Ecto neural progenitor cell (in vitro differentiated cells): ENCODE data around the gene PTPRG.
A peak's percentile ranks its signal among the peaks of the same experiment; 100 is the strongest.

Experiments
- DNase-seq: peaks from one replicate; pipeline ENCODE4 v3.0.0-alpha.2; 2018; ENCODE audit warnings: low spot score

The PTPRG gene

DNA sequence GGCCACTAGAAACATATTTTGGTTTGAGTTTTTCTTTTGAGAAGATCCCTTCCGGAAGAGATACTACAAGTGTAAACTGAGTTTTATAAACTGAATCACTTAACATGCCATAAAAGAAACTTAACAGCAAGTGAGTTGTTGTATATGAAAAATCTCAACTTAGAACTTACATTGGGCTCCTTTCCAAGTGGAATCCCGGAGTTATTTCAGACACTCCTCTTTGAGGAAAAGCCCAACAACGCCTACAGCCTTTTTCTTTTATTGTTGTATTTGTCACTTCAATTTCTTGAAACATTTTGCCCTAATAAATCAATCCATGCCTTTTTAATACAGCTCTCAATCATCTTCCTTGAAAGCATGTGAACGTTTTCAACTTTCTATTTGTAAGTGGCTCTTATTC is 674.6 kb downstream of the PTPRG start:
- no peak for DNase-seq

DNA sequence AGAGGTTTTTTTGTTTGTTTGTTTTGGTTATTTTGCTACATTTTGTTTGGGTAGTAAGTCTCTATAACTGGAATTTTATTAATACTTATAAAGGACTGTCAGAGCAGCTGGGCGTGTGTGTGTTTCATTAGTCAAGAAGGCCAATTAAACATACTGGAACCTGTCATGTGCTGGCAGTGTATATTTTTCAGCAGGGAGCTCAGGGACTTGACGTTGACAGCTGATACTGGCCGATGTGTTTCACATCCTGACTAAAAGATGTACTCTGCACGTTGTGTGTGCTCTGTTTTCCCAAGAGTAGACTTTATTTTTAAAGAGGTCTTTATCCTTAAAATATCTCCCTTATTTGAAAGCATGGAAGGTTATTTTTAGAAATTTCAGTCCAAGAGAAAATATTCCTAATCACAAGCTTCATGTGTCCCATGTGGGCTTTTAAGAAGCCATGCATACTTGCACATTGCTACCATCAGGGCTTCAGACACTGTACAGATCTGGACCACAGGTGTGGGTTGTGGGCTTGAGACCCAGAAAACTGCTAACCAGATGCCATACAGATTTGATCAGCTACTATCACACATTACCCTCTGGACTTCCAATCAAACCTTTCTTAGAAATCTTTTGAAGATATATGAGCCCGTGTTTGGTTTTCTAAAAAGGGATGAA is 676.0 kb downstream of the PTPRG start:
- no peak for DNase-seq

DNA sequence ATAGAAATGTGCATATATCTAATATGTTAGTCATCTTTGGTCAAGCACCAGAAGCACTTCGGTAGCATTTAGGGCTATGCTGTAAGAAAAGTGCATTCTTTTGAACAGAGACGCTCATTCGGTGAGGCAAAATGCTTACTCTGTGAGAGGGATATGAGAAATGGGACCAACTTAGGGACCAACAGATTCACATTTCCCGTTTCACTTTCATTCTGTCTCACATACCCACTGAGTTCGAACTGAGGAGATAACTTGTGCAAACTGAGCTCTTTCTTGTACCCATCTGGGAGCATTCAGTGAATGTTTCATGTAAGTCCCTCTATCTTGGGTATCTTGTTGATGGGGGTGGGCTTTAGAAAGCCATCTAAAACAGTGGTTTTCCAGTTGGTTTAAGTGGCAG is 676.6 kb downstream of the PTPRG start:
- no peak for DNase-seq

DNA sequence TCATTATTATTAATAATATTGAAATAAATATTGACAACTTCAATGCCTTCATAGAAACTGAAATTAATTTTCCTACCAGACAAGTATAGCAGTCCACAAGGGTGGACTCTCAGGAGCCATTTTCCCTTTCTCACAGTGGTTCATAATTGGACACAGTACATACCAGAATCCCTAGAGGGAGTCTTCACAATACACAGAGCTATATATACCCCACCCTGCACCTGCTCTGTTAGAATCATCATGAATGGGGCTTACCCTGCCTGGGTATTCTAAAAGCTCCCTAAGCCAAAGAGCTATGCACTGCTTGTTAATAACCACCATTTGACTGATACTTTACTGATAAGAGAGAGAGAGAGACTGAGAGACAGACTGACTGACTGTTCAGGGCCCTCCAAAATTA is 677.1 kb downstream of the PTPRG start:
- no peak for DNase-seq

- no peak for DNase-seq
Measured at GRCh38 chr3:62241279-62241678, 679.9 kb downstream of the PTPRG start.

DNA sequence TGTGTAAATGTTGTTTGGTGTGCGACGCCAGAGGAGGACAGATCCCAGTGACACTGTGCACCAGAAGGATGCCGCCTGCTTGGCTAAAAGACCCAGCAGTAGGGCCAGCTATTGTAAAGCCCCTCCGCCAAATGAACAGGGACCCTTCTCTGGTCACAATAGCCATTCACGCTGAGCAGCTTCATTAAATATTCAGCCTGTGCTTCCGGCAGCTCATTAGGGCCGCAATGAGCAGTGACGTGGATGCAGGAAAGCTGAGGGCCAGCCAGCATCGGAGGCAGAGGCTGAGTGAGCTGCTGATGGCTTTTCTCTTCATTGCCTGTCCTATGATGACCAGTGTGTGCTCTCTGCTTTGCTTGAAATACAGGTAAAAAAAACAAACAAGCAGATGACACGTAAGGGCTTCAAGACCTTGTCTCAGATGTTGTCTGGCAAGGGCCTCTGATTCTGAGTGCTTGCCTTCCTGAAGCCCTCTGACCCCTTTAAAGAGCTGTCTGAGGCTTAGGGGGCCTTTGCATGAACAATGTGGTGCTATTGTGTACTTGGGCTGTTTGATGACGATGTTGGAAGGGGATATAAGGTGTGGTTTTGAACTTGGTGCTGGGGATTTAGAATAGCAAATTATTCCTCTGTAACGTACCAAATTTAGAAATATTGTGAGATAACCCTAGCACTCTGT is 681.6 kb downstream of the PTPRG start:
- DNase-seq: peak; percentile 57

GRCh38 chr3:62246094-62246493 is 684.7 kb downstream of the PTPRG start:
- no peak for DNase-seq

GRCh38 chr3:62246985-62247384 is 685.6 kb downstream of the PTPRG start:
- DNase-seq: no peak

GRCh38 chr3:62248734-62249483 is 687.5 kb downstream of the PTPRG start:
- no peak for DNase-seq

DNA sequence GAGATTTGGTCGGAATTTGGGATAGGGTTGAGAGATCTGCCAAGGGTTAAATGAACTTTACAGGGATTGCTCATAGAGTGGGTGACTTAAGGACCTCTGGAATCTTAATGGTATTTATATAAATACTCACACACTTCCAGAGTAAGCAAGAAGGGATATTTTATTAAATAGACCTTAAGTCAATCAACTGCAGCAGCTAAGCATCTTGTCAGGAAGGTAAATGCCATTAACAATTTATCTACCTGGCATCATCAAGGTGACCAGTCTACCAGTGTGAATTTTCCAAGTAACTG is 688.1 kb downstream of the PTPRG start:
- DNase-seq: no peak

DNA sequence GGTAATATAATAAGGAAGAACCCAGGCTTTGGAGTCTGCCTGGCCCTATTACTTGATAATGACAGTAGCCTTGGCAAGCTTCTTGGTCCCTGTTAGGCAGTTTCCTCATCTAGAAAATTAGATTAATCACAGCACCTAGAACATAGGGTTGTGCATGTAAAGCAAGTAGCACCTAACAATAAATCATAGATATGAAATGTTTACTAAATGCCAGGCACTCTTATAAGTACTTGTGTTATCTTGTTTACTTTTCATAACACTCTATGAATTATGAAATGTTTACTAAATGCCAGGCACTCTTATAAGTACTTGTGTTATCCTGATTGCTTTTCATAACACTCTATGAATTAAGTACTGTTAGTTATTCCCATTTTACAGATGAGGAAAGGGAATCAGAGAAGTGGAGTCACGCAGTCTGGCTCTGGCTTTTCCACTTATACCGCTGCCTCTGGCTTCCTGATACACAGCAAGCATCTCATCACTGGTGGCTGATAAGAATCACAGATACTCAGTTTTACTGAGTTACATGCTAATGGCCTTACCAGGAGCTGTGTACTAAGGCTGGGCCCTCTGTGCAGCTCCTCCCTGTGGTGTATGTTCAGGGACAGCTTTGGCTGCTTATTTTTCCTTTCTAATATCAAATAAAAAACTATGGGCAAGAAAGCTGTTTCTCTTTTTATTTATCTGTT is 688.6 kb downstream of the PTPRG start:
- DNase-seq: no peak

- no peak for DNase-seq
Measured at GRCh38 chr3:62252438-62253157, 691.2 kb downstream of the PTPRG start.

- DNase-seq: no peak
Measured at GRCh38 chr3:62253971-62254370, 692.6 kb downstream of the PTPRG start.

DNA sequence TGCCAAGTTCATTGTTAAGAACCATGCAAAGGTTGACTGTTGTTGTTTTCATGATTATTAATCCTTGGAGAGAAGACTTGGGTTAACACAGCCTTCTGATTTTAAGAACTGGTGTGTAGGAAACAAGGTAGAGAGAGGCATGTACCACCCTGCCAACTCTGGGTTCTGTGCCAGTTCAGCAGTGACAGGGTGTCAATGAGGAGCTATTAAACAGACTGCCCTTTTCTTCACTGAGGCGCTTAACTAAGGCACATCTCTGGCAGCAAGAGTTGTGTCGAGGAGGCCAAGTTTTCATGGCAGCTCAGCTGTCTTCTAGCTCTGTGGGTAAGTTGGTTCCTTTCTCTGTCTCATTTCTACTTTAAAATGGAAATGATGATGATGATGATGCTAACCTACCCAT is 694.4 kb downstream of the PTPRG start:
- DNase-seq: no peak

DNA sequence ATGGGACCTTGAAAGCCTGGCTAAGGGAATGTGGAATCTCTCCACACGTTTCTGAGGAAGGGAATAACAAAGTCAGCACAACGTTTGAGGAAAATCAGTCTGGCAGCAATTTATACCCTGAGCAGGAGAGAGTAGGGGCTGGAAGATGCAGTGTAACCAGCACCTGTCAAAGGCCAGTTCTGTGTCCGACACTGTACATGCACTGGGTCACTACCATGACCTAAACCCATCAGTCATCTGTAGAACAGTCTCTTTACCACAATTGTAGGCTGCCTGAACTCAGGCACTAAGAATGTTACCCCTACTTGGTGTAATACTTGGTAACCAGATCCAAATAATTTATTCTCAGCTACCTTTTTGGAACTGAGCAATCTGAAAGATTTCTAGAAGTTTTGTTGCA is 698.6 kb downstream of the PTPRG start:
- no peak for DNase-seq

GRCh38 chr3:62260655-62261054 is 699.3 kb downstream of the PTPRG start:
- no peak for DNase-seq

DNA sequence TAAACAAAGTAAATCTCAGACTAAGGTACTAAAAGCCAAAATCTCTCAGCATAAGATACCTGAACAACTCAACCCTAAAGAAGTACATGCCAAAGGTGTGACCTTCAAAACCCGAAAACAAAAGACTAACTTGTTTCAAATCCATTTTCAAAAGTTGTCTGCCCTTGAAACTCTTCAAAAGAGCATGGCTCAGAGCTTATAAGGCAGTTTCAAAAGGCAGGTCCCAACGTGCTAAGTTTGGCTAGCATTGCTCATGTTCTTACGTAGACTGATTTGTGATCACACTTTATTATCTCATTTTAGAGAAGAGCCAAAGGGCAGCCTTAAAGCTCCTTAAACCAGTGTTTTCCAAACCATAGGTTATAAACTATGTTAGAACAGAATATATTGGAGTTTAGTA is 699.8 kb downstream of the PTPRG start:
- no peak for DNase-seq

- DNase-seq: no peak
Measured at GRCh38 chr3:62261736-62262135, 700.4 kb downstream of the PTPRG start.

GRCh38 chr3:62265528-62265927 is 704.2 kb downstream of the PTPRG start:
- DNase-seq: no peak

DNA sequence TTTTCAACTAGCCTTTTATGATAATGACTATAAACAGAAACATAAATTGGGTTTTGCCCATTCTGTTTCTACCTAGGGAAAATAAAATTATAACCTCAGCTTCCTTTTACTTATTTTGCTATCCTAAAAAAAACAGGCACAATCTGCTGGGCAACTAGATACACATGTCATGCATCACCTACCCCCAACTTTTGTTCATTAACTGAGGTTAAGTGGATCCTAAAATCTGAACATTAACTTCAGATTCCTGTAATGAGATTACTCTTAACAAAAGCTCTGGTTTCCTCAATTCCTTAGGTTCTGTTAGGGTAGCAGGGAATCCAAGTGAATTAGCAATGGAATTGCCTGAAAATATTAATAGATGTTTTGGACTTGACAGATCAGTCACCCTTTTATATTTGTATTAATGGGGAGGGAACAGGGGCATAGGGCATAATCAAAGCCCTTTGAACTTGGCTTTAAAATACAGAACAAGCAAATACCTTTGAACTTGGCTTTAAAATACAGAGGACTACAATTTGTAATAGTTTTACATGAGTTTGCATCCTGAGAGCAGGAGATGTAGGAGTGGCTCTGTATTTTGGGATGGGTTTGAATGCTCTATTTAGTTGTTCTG is 705.4 kb downstream of the PTPRG start:
- DNase-seq: no peak

- no peak for DNase-seq
Measured at GRCh38 chr3:62276658-62277180, 715.3 kb downstream of the PTPRG start.

- no peak for DNase-seq
Measured at GRCh38 chr3:62277450-62277849, 716.1 kb downstream of the PTPRG start.
